MM.1S (cell line): Measurements from ENCODE around the gene PRSS56.

ENCODE experiments used
- DNase-seq: peaks from one replicate; pipeline ENCODE4 v3.0.0-alpha.2; 2015
- H2AFZ ChIP-seq: fragments of 300-600 bp; sonication (generic); 2 replicates; pipeline ENCODE4 v1.6.0; 2016; ENCODE audit warnings: antibody characterized with exemption, low read length
- H3F3A ChIP-seq: fragments of 300-600 bp; sonication (generic); 2 replicates; pipeline ENCODE4 v1.6.1; 2016; ENCODE audit warnings: mild to moderate bottlenecking, antibody characterized with exemption, low read length, moderate library complexity, mixed read lengths; ENCODE audit not compliant: insufficient read depth
- H3K27ac ChIP-seq: fragments of 300-600 bp; sonication (generic); 2 replicates; pipeline ENCODE4 v1.5.1; 2016; ENCODE audit warnings: mild to moderate bottlenecking, low read length
- H3K27me3 ChIP-seq: fragments of 300-600 bp; sonication (generic); replicated peaks from 2 replicates; pipeline ENCODE4 v1.6.0; 2016; ENCODE audit warnings: low read length; ENCODE audit not compliant: insufficient read depth
- H3K36me3 ChIP-seq: fragments of 300-600 bp; sonication (generic); replicated peaks from 2 replicates; pipeline ENCODE4 v1.6.1; 2016; ENCODE audit warnings: mild to moderate bottlenecking, low read length, mixed read lengths; ENCODE audit not compliant: insufficient read depth
- H3K4me1 ChIP-seq: fragments of 300-600 bp; sonication (generic); 2 replicates; pipeline ENCODE4 v1.6.1; 2016; ENCODE audit warnings: low read length, mixed read lengths
- H3K4me2 ChIP-seq: fragments of 300-600 bp; sonication (generic); 2 replicates; pipeline ENCODE4 v1.6.0; 2016; ENCODE audit warnings: low read depth, low read length
- H3K4me3 ChIP-seq: fragments of 300-600 bp; sonication (generic); 2 replicates; pipeline ENCODE4 v1.5.1; 2016; ENCODE audit warnings: low read length, mixed read lengths
- H3K79me2 ChIP-seq: fragments of 300-600 bp; sonication (generic); 2 replicates; pipeline ENCODE4 v1.6.1; 2016; ENCODE audit warnings: mixed run types, low read length, mixed read lengths
- H3K9ac ChIP-seq: fragments of 300-600 bp; sonication (generic); 2 replicates; pipeline ENCODE4 v1.6.1; 2016; ENCODE audit warnings: low read length, mixed read lengths
- H3K9me2 ChIP-seq: fragments of 300-600 bp; sonication (generic); replicated peaks from 2 replicates; pipeline ENCODE4 v1.6.1; 2016; ENCODE audit warnings: mild to moderate bottlenecking, low read length, mixed read lengths; ENCODE audit not compliant: insufficient read depth
- H3K9me3 ChIP-seq: fragments of 300-600 bp; sonication (generic); replicated peaks from 2 replicates; pipeline ENCODE4 v1.6.1; 2016; ENCODE audit warnings: mild to moderate bottlenecking, low read length, mixed read lengths; ENCODE audit not compliant: insufficient read depth
- H4K20me1 ChIP-seq: fragments of 300-600 bp; sonication (generic); 2 replicates; pipeline ENCODE4 v1.6.1; 2016; ENCODE audit warnings: mild to moderate bottlenecking, low read length, moderate library complexity, mixed read lengths; ENCODE audit not compliant: insufficient read depth
- CTCF ChIP-seq: fragments of 300-600 bp; sonication (generic); IDR thresholded peaks from 2 replicates; pipeline ENCODE4 v1.5.1; 2016; ENCODE audit warnings: antibody characterized with exemption, low read length, mixed read lengths
- EZH2 ChIP-seq: fragments of 300-600 bp; sonication (generic); optimal IDR thresholded peaks from 2 replicates; pipeline ENCODE3; 2017; ENCODE audit warnings: low read depth, mild to moderate bottlenecking, antibody characterized with exemption, low read length, mixed read lengths
- EZH2phosphoT487 ChIP-seq: fragments of 300-600 bp; sonication (generic); IDR thresholded peaks from 2 replicates; pipeline ENCODE4 v1.6.1; 2018; ENCODE audit warnings: antibody characterized with exemption, low read length

PRSS56 gene

GRCh38 chr2:232482301-232483238 lies 37.6 kb upstream of the PRSS56 start:
- no peaks in the 10 kb centered on the region for H3K79me2 ChIP-seq
- no peak overlapping the region for H3K4me3 ChIP-seq
- H3K9me3 ChIP-seq, result no peaks in the 10 kb centered on the region
- H3K9ac ChIP-seq, result no peak overlapping the region
- no peaks in the 10 kb centered on the region for H3K36me3 ChIP-seq
- no peaks in the 10 kb centered on the region for H4K20me1 ChIP-seq
- H3K4me1 ChIP-seq, result no peaks in the 10 kb centered on the region
- H3F3A ChIP-seq, result no peaks in the 10 kb centered on the region
- H2AFZ ChIP-seq, result no peak overlapping the region
- H3K27me3 ChIP-seq, result peaks cover 26% of the 10 kb centered on the region
- no peak overlapping the region for H3K27ac ChIP-seq
- no peak for TF ChIP-seq EZH2
- DNase-seq, result no peak
- H3K9me2 ChIP-seq, result no peaks in the 10 kb centered on the region
- no peak overlapping the region for H3K4me2 ChIP-seq

- Histone ChIP-seq H3K27ac (no peak overlapping the region), H2AFZ (no peak overlapping the region), H3K27me3 (peaks cover 27% of the 10 kb centered on the region)
These were observed 36.8 kb upstream of the PRSS56 start for GRCh38 chr2:232483311-232483922.

GRCh38 chr2:232483923-232484627 lies 36.1 kb upstream of the PRSS56 start:
- peaks cover 31% of the 10 kb centered on the region for H3K27me3 ChIP-seq

More at GRCh38 chr2:232483311-232483922, 36.8 kb upstream of the PRSS56 start:
- H4K20me1 ChIP-seq, result no peaks in the 10 kb centered on the region
- TF ChIP-seq EZH2phosphoT487, result no peak
- no peak for TF ChIP-seq CTCF
- no peak for TF ChIP-seq EZH2
- no peak overlapping the region for H3K9ac ChIP-seq
- no peaks in the 10 kb centered on the region for H3K79me2 ChIP-seq
- no peaks in the 10 kb centered on the region for H3K4me1 ChIP-seq
- H3K9me2 ChIP-seq, result no peaks in the 10 kb centered on the region
- DNase-seq, result no peak
- H3K36me3 ChIP-seq, result no peaks in the 10 kb centered on the region
- no peaks in the 10 kb centered on the region for H3K9me3 ChIP-seq
- H3K4me2 ChIP-seq, result no peak overlapping the region
- no peak overlapping the region for H3K4me3 ChIP-seq
- no peaks in the 10 kb centered on the region for H3F3A ChIP-seq

More at GRCh38 chr2:232483923-232484627, 36.1 kb upstream of the PRSS56 start:
- H3K9me3 ChIP-seq, result no peaks in the 10 kb centered on the region
- H4K20me1 ChIP-seq, result no peaks in the 10 kb centered on the region
- H3K79me2 ChIP-seq, result no peaks in the 10 kb centered on the region
- no peak overlapping the region for H3K9ac ChIP-seq
- H2AFZ ChIP-seq, result no peak overlapping the region
- H3K27ac ChIP-seq, result no peak overlapping the region
- H3K9me2 ChIP-seq, result no peaks in the 10 kb centered on the region
- no peaks in the 10 kb centered on the region for H3K36me3 ChIP-seq
- H3K4me1 ChIP-seq, result no peaks in the 10 kb centered on the region
- no peak for DNase-seq
- H3K4me2 ChIP-seq, result no peak overlapping the region
- no peaks in the 10 kb centered on the region for H3F3A ChIP-seq
- no peak for TF ChIP-seq EZH2
- TF ChIP-seq EZH2phosphoT487, result no peak
- TF ChIP-seq CTCF, result no peak
- H3K4me3 ChIP-seq, result no peak overlapping the region
